HG03520 (cell line): ENCODE measurements around the gene DHRSX.
"Not testable (repeated sequence)": the region's sequence is repeated elsewhere in the genome, so short reads cannot be mapped to it uniquely, and the experiment has no call there.

Source experiments
- ATAC-seq: cut with Tn5 transposase; IDR thresholded peaks from one replicate; pipeline ENCODE4 v1.9.1; 2021; ENCODE audit warnings: mild to moderate bottlenecking, moderate library complexity; ENCODE audit not compliant: unreplicated experiment

The DHRSX gene

GRCh38 chrX:2479420-2479780, 21.4 kb downstream of the DHRSX start:
- no peak for ATAC-seq

GRCh38 chrX:2478546-2479419, 22.0 kb downstream of the DHRSX start:
- ATAC-seq, result no peak

DNA sequence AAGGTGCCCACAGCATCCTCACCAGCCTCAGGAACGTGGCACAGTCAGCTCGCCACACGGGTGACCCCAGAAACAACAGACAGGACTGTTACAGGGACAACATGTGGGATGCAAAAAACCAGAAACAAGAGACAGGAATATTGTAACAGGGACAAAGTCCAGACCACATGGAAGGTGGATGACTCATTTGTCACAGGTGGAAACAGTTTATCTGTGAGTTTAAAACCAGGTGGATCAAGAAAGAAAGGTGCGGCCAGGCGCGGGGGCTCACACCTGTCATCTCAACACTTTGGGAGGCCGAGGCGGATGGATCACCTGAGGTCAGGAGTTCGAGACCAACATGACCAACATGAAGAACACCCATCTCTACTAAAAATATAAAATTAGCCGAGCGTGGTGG, 23.5 kb downstream of the DHRSX start:
- ATAC-seq, result not testable (repeated sequence)

GRCh38 chrX:2474963-2475726, 25.6 kb downstream of the DHRSX start:
- no peak for ATAC-seq

DNA sequence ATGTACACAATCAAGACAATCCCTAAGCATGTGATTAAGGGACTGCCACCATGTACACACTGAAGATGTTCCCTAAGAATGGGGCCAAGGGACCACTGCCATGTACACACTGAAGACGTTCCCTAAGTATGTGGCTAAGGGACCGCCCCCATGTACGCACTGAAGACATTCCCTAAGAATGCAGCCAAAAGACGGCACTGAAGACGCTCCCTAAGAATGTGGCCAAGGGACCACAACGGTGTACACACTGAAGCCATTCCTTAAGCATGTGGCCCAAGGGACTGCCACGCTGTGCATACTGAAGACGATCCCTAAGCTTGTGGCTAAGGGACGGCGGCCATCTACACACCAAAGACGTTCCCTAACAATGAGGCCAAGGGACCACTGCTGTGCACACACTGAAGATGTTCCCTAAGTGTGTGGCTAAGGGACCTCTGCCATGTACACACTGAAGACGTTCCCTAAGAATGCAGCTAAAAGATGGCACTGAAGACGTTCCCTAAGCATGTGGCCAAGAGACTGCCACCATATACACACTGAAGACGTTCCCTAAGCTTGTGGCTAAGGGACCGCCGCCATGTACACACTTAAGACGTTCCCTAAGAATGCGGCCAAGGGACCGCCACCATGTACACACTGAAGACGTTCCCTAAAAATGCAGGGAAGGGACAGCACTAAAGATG, 26.4 kb downstream of the DHRSX start:
- ATAC-seq, result no peak

GRCh38 chrX:2473064-2473463, 27.7 kb downstream of the DHRSX start:
- ATAC-seq, result not testable (repeated sequence)

DNA sequence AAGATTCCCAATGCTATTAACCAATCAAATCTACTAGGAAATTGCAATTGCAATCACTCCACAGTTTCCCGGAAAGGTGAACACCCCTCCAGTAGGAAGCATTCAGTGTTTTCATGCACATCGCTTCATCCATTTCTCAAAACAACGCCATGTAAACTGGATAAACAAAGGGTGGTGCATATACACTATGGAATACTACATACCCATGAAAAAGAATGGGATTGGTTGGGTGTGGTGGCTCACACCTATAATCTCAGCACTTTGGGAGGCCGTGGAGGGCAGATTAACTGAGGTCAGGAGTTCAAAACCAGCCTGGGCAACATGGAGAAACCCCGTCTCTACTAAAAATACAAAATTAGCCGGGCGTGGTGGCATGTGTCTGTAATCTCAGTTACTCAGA, 29.1 kb downstream of the DHRSX start:
- no peak for ATAC-seq

- not testable (repeated sequence) for ATAC-seq
Measured at GRCh38 chrX:2471126-2471525, 29.6 kb downstream of the DHRSX start.

DNA sequence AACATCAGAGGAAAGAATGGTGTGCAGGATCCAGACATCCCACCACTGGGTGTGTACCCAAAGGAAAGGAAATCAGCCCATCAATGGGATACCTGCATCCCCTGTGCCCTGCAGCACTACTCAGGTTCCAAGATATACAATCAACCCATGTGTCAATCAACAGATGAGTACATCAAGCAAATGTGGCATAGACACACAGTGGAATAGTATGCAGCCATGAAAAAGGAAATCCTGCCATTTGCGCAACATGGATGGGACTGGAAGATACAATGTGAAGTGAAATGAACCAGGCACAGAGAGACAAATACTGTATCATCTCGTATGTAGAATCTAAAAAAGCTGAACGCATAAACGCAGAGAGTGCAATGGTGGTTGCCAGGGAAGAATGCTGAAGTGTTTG, 30.9 kb downstream of the DHRSX start:
- ATAC-seq, result not testable (repeated sequence)

- ATAC-seq, result no peak
Measured at GRCh38 chrX:2469196-2469685, 31.5 kb downstream of the DHRSX start.

GRCh38 chrX:2468261-2469195, 32.2 kb downstream of the DHRSX start:
- no peak for ATAC-seq

DNA sequence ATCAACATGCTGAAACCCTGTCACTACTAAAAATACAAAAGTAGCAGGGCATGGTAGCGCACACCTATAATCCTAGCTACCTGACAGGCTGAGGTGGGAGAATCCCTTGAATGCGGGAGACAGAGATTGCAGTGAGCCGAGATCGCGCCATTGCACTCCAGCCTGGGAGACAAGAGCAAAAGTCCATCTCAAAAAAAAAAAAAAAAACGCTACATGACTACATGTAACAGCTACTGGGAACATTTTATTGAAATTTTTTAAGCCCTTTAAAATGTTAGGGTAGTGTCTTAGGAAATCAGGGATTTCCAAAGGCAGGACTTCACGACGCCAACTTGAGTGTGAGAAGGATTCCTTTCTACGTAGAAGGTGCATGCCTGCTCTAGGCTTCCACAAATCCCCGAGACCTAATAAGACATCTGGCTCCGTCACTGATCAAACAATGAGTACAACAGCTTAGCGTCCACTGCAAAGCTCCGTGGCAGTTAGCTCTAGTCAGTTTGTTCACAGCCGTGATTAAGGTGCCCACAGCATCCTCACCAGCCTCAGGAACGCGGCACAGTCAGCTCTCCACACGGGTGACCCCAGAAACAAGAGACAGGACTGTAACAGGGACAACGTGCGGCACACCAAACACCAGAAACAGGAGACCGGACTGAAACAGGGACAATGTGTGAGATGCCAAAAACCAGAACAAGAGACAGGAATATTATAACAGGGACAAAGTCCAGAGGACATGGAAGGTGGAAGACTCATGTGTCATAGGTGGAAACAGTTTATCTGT, 33.7 kb downstream of the DHRSX start:
- ATAC-seq, result no peak

- ATAC-seq, result no peak
Measured at GRCh38 chrX:2464677-2465166, 36.1 kb downstream of the DHRSX start.

- ATAC-seq, result no peak
Measured at GRCh38 chrX:2463973-2464676, 36.7 kb downstream of the DHRSX start.

DNA sequence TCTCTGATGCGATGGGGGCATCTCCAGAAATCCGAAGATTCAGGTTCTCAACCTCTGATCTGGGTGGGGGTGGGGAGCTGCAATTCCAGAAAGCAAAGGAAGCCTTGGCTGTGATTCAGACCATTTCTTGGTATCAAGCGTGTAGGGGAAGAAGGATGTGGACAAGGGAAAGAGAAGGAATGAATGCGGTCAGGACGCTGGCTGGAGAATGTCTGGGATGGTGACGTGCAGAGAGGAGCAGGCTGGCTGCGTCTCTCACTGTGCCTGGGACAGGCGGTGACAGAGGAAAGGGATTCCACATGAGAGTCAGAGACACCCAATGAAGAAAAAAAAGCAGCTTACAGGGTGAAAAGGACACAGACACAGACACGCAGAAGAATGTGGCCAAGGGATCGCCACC, 37.3 kb downstream of the DHRSX start:
- ATAC-seq, result not testable (repeated sequence)

- no peak for ATAC-seq
Measured at GRCh38 chrX:2462780-2463179, 38.0 kb downstream of the DHRSX start.

DNA sequence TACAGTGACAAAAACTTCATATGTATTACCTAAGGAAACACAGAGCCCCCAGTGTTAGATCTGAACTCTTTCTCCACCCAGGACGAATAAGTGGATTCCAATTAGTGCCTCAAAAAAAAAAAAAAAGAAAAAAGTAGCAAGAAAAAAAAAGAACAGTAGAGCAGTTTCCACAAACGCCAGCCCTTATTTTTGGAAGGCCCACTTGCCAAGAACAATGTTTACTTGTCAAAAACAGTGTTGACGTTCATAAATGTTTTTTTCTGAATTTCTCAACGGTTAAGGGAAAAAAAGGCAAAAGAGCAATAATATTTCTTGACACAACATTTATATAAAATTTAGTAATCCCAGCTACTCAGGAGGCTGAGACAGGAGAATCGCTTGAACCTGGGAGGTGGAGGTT, 38.7 kb downstream of the DHRSX start:
- no peak for ATAC-seq

GRCh38 chrX:2461711-2462016, 39.1 kb downstream of the DHRSX start:
- ATAC-seq, result no peak
